ENCODE results near the gene CD53.
"Not testable (repeated sequence)": the region's sequence is repeated elsewhere in the genome, so short reads cannot be mapped to it uniquely, and the experiment has no call there.

The CD53 gene
- 235 reads per million, percentile 94 among the genes with 10 or more reads in this experiment for total RNA-seq

- peak; percentile 51 for DNase-seq
These were observed at the start of gene CD53 for GRCh38 chr1:110872745-110873720. Gene CD53 (plus strand): TSS chr1:110873148. CDS start chr1:110891409, 18,261 bp downstream.

DNA sequence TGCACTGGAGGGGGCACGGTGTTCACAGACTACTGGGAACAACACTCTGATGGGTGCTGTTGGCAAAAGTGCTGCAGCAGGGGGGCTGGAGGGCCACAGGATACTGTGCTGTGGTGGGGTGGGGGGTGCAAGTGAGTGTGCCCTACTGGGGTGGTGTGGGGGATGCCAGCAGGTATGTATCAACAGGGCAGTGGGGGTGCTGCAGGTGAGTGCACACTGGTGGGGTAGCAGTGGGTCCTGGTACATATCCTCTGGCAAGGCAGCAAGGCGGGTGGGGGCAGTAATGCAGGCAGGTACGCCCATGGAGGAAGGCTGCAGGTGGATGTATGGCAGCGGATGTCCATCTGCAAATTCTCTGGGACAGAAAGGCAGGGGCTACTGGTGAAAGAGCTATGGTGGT lies 48.8 kb upstream of the CD53 start:
- DNase-seq: no peak

- DNase-seq: peak; percentile 7
These were observed 42.9 kb upstream of the CD53 start for GRCh38 chr1:110829955-110830553.

DNA sequence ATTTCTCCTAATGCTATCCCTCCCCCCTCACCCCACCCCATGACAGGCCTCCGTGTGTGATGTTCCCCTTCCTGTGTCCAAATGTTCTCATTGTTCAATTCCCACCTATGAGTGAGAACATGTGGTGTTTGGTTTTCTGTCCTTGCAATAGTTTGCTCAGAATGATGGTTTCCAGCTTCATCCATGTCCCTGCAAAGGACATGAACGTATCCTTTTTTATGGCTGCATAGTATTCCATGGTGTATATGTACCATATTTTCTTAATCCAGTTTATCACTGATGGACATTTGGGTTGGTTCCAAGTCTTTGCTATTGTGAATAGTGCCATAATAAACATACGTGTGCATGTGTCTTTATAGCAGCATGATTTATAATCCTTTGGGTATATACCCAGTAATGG lies 39.2 kb upstream of the CD53 start:
- DNase-seq: not testable (repeated sequence)

DNA sequence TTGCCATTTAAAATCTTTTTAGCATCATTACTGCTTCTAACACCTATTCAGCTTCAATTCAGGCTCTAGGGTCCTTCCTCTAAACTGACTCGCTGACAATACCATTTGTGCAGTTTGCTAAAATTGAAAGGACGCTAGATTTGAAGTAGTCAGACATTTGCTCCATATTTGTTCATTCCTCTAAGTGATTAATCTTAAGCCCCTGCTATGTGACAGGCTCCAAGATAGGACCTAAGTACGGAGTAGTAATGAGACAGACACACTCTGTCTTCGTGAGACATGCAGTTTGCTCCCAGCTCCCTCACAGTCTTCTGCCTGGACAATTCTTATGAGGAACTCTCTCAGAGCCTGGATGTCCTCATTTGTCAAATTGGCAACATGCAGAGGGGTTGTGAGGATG lies 26.1 kb upstream of the CD53 start:
- no peak for DNase-seq

- DNase-seq: no peak
These were observed 22.8 kb upstream of the CD53 start for GRCh38 chr1:110850145-110850544.

DNA sequence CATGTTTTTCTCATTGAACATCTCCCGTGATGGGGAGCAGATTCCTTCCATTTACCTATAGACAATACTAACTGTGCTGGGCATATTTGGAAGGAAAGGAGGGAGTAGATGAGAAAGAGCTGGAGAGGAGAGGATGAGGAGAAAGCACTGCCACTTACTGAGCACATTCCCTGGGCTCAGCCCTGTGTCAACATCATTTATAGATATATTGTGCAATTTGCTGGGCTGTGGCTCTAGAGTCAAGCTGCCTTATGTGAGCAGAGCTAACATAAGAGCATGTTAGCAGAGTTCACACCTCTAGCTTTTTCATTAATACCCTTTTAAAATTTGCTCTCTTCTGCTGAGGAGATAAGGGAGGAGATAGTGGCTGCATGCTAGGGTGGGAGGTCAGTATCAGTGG lies 22.3 kb upstream of the CD53 start:
- DNase-seq: no peak

GRCh38 chr1:110853135-110853534 lies 19.8 kb upstream of the CD53 start:
- no peak for DNase-seq

DNA sequence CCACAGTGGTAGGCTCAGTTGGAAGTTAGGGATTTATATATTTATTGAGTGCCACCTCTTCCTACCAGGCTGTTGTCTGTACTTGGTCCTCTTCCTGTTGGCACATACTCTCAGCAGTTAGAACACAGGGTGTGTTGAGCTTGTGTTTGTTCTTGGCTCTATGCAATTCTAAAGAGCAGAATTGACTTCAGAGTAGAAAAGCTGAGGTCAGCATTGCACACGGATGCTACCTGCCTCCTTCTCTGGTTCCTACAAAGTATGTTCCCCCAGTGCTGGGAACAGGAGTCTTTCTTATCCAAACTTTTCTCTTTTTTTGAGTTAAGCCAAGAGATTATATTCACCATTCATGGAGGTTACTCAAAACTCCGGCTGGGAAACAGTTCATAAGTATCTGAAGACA lies 16.5 kb upstream of the CD53 start:
- DNase-seq: no peak

GRCh38 chr1:110857964-110858948 lies 14.7 kb upstream of the CD53 start:
- DNase-seq: no peak

GRCh38 chr1:110859062-110859461 lies 13.9 kb upstream of the CD53 start:
- DNase-seq: no peak

DNA sequence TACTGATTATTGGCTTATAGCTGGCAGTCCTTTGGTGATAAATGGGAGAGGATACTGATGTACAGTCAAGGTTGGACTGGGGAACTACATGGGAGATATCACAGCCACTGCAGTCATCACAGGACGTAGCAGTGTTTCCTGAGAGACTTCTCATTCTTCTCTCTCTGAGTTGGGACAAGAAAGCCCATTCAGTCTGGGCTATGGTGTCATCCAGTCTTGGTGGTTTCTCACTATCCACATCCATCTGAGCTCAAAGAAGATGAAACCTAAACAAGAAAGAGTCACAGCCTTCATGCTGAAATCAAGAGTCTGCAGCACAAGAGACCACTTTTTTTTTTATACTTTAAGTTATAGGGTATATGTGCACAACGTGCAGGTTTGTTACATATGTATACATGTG lies 12.8 kb upstream of the CD53 start:
- DNase-seq: no peak

DNA sequence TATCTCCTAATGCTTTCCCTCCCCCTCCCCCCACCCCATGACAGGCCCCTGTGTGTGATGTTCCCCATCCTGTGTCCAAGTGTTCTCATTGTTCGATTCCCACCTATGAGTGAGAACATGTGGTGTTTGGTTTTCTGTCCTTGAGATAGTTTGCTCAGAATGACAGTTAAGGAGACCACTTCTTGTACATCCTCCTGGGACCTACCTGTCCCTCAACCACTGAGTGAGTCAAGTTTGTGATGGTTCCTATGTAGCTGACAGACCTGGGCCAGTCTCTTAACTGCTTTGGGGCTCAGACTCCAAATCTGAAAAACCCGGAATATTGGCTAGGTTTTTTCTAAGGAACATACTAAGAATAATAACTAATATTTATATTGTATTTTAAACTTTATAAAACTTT lies 12.3 kb upstream of the CD53 start:
- not testable (repeated sequence) for DNase-seq

- DNase-seq: not testable (repeated sequence)
These were observed 11.0 kb upstream of the CD53 start for GRCh38 chr1:110861942-110862341.

DNA sequence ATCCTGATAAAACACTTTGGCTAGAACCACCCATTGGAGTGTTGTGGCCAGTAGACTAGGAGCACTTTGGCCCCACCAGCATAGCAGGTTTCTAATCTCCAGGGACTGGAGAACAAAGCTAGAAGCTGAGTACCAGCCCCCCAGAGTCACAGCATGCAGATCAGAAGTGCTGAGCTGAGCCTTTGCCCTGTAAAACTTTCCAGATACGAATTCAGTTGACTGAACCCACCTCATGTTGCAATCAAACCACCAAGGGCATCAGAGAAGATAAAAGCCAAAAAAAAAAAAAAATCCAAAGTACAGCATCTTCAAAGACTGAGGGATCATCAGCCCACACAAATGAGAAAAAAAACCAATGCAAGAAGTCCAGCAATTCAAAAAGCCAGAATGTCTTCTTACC lies 8.7 kb upstream of the CD53 start:
- no peak for DNase-seq

- DNase-seq: no peak
These were observed 2.1 kb upstream of the CD53 start for GRCh38 chr1:110870721-110871388.

- no peak for DNase-seq
These were observed 593 bp upstream of the CD53 start for GRCh38 chr1:110872366-110872744.

DNA sequence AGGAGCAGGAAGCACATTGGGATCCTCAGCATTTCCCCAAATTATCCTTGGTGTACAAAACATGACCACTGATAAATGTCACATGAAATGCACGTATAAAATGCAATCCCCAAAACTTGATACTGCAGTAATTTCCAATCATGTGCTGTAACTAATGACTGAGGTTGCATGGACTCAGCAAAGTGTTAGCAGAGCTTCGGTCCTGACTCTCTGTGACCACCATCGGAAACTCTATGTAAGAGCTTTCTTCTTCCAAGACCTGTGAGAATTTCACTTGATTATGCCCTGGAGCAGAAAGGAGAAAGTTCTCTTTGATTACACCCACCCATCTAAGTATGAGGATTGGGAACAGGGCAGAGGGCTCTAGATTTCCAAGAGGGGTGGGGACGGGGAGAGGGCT lies 908 bp downstream of the CD53 start:
- no peak for DNase-seq

GRCh38 chr1:110874324-110875215 lies 1.6 kb downstream of the CD53 start:
- no peak for DNase-seq

DNA sequence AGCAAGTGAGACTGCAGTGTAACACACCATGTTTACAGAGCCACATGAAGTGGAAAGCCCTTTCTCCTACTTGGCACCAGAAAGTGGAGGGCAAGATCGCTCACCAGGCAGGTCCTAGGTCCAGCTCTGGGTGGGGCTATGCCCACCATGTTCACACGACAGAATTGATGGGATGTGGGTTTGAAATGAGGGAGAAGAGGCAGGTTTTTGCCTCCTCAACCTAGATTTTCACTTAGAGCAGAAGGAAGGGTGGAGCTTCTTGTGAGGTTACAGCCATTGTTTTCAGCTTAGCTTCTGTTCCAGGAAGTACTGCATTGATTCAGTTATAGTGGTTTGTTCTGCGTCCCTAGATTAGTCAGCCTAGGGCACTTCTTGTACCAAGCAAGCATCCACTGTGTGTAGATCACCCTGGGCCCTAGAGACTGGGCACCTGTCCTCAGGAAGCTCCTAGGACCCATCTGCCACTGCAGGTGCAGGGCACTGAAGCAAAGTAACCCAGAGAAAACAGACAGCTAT lies 2.3 kb downstream of the CD53 start:
- DNase-seq: peak; percentile 31

DNA sequence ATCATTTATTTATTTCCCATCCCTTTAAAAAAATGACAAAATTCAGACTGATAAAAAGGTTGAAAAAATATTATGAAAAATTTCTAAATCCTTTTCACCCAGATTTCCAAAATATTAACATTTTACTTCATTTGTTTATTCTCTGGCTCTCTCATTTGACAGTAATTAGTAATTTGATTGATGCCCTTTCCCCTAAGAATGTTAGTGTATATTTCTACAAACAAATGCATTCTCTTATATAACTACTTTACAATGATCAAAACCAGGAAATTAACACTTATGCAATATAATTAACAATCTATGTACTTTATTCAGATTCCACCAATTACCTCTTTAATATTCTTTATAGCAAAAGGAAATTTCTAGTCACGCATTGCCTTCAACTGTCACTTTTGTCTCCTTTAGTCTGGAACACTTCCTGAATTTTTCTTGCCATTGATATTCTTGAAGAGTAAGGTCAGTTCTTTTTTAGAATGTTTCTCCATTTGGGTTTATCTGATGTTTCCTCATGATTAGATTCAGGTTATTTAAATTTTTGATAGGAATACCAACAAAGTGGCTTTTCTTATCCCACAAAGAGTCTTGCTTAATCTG lies 3.9 kb downstream of the CD53 start:
- no peak for DNase-seq
